ENCODE measurements around the gene ZNF222.

The ZNF222 gene

GRCh38 chr19:44055870-44056269 lies 30.7 kb downstream of the ZNF222 start:
- no peak for DNase-seq (ENCODE audit: low read depth)

GRCh38 chr19:44059229-44059628 lies 34.0 kb downstream of the ZNF222 start:
- no peak for DNase-seq (ENCODE audit: low read depth)

GRCh38 chr19:44061038-44061437 lies 35.9 kb downstream of the ZNF222 start:
- no peak for DNase-seq (ENCODE audit: low read depth)

DNA sequence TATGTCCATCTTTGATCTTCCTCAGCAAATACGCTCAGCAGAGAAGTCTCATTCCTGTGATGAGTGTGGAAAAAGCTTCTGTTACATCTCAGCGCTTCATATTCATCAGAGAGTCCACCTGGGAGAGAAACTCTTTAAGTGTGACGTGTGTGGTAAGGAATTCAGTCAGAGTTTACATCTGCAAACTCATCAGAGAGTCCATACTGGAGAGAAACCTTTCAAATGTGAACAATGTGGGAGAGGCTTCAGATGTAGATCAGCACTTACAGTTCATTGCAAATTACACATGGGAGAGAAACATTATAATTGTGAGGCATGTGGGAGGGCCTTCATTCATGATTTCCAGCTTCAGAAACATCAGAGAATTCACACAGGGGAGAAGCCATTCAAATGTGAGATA lies 41.1 kb downstream of the ZNF222 start:
- DNase-seq (ENCODE audit: low read depth), result no peak

GRCh38 chr19:44069415-44069814 lies 44.2 kb downstream of the ZNF222 start:
- DNase-seq (ENCODE audit: low read depth), result no peak

GRCh38 chr19:44071824-44072542 lies 46.8 kb downstream of the ZNF222 start, which contains the start of gene ZNF284:
ZNF284 (plus strand) TSS chr19:44072159; CDS start chr19:44076390, 4,231 bp downstream.
- DNase-seq (ENCODE audit: low read depth), result peak; percentile 56

DNA sequence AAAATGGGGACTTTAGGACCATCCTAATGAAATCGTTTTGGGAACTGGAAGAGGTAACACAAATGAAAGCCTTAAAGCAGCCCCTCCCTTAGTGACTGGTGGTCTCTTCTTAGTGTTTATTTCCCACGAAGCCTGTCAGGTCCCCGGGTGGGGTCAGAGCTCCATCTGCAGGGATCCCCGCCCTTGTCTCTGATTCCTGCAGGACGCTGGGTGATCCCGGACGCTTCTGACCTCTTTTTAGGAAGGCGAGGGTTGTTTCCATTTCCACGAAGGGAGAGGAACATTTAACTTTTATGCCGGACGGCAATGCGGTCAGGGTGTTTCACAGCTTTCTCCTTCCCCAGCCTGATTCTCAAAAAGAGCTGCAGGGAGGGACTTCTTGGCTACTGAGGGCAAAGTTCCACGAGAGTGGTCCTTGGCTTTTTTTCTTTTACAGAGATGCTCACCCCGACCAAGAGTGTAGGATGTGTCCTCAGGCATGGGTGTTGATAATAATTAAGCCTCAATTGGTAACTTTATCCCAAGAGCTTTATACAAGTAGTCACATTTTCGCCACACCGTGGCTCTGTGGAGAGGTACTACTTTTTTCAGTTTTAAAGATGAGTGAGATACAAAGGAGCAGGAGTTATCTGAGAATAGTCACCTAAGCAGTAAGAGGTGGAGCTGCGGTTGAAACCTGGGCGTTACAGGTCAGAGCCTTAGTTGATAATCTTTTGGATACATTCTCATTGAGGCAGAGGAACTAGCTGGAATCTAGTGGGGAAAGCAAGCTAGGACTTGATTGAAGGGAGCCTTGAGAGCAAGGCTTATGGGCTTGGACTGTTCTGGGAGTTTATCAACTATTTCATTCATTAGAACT lies 47.6 kb downstream of the ZNF222 start:
- DNase-seq (ENCODE audit: low read depth), result no peak

DNA sequence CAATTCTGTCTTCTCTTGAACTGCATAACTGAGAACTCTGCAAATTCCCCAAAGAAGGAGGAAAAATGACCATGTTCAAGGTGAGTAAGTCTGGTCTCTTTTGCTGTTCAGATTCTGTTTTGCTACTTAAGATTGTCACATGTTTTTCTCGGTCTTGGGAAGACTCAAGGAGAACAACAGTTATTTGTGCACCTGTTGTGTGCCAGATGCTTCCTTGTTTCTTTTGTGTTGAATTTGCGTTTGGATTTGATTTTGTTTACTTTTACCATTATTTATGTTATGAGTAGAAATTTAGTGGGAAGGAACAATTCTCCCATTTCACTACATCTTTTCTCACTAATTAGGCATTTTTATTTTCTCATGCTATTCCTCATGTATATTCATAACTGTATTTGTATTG lies 51.1 kb downstream of the ZNF222 start:
- DNase-seq (ENCODE audit: low read depth), result no peak

Measured in stimulated activated CD8-positive, alpha-beta memory T cell treated with anti-CD3 and anti-CD28 coated beads, Interleukin-7, amount 100 ng/mL, for 24 hours (primary cell).